Lung (tissue), 12 donors: Measurements from ENCODE around the gene THADA. TPM values are rescaled to one million over a fixed set of nuclear protein-coding genes. Genes with fewer than 3 reads are reported as not detected.
A peak's percentile ranks its signal among the peaks of the same experiment; 100 is the strongest.

ENCODE experiments used
- ATAC-seq: fragments of 200-7000 bp; cut with Tn5 transposase; one replicate; pipeline ENCODE4 v1.9.1; 2020; ENCODE audit warnings: moderate number of reproducible peaks; ENCODE audit not compliant: insufficient read depth, low FRiP score
- DNase-seq, 3 donors: peaks; one replicate each; pipeline ENCODE4 v3.0.0-alpha.2; 2013 to 2017
- H3K27ac ChIP-seq, 2 donors: one replicate each; pipeline ENCODE4 v1.5.1; 2013; ENCODE audit warnings: mild to moderate bottlenecking in 2 of 2, moderate library complexity in 2 of 2, control low read depth in 1 of 2, inconsistent platforms in 1 of 2, low read depth in 1 of 2, low read length in 1 of 2
- H3K27me3 ChIP-seq, 3 donors: one replicate each; pipeline ENCODE4 v1.5.1; 2013; ENCODE audit warnings: low read length in 2 of 3; ENCODE audit not compliant: control insufficient read depth in 3 of 3, insufficient read depth in 3 of 3
- H3K36me3 ChIP-seq, 4 donors: one replicate each; pipeline ENCODE4 v1.5.1; 2013; ENCODE audit warnings: low read length in 4 of 4, mild to moderate bottlenecking in 1 of 4, moderate library complexity in 1 of 4; ENCODE audit not compliant: control insufficient read depth in 4 of 4, insufficient read depth in 4 of 4
- H3K4me1 ChIP-seq, 5 donors: one replicate each; pipeline ENCODE4 v1.5.1; 2013; ENCODE audit warnings: low read length in 5 of 5, mild to moderate bottlenecking in 2 of 5, moderate library complexity in 1 of 5; ENCODE audit not compliant: control insufficient read depth in 5 of 5, insufficient read depth in 5 of 5
- H3K4me3 ChIP-seq: one replicate; pipeline ENCODE4 v1.5.1; 2013; ENCODE audit warnings: mild to moderate bottlenecking, control low read depth, moderate library complexity
- H3K9ac ChIP-seq, 2 donors: one replicate each; pipeline ENCODE4 v1.5.1; 2013; ENCODE audit warnings: low read length in 2 of 2, control low read depth in 1 of 2; ENCODE audit not compliant: insufficient read depth in 1 of 2
- H3K9me3 ChIP-seq, 4 donors: one replicate each; pipeline ENCODE4 v1.5.1; 2013; ENCODE audit warnings: low read length in 3 of 4, mild to moderate bottlenecking in 1 of 4, moderate library complexity in 1 of 4; ENCODE audit not compliant: control insufficient read depth in 4 of 4, insufficient read depth in 3 of 4
- WGBS, 2 donors: extraction: QIAGEN DNeasy Blood & Tissue Kit; methylation state at CpG; one replicate each; pipeline ENCODE4 v1.1.7; 2013; 5-methylcytosine and 5-hydroxymethylcytosine counted together
- polyA plus RNA-seq, 2 donors: library from polyadenylated mRNA; stranded (reverse); fragments of 200-250 nt; gene quantifications; one replicate each; pipeline ENCODE4 v1.2.1, GENCODE V29; 2013
- total RNA-seq, 2 donors: library from RNA; depleted of rRNA in 1 of 2; stranded (reverse); fragments of >200 nt in 1 of 2; gene quantifications; one replicate each; pipeline ENCODE4 v1.2.1, GENCODE V29; 2014 to 2021
- TF ChIP-seq, protein P1 (sequence below): IDR thresholded peaks from 2 replicates; pipeline ENCODE4 v1.5.1; 2012; ENCODE audit warnings: mild to moderate bottlenecking; ENCODE audit errors: control extremely low read depth, extremely low read depth
- donor health status: control.
- donor health status: control.
- donor health status: Bipolar disorder and iron deficiency.
- donor health status: healthy.
- donor health status: DM: yes; HTN: yes; CAD: no.

The THADA gene
- total and polyA plus RNA-seq, 4 donors, result 11.3 to 72.5 (median 25.2) TPM

DNA sequence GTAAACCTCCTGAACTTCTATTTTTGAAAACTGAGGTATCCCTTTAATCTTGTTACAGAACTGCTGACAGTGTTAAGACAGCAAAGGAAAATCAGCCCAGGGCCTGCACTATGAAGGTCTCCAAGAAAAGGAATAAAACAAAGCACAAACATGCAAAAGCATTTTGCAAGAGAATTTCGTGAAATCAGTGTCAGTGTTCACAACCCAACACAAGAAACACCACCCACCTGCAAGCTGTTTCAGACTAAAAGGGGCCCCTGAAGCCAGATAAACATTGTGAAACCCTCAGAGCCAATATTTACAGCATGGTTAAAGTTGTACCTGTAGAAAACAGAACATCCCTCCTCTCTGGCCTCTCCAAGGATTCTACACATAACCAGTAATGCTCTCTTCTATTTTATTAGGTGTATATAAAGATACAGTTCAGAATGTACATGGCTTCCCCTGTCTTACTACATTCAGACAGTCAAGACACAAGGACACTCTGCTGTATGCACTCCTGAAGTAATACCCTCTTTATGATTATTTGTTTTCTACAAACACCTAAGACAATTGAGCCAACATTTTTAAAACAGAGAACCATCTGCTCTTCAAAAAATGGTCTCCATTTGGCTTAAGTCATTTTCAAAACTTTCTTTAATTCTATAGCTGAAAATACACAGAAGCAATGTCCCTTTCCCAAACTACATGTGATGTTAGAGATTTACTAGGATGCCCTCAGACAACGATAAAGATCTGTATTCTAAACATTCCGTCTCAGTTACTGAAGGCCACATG lies 219.9 kb downstream of the THADA start:
- Histone ChIP-seq H3K27me3 (no peaks in the 10 kb centered on the region), H3K9ac (no peak overlapping the region), H3K36me3 (no peaks in the 10 kb centered on the region), H3K27ac (peak overlapping the region in 1 of 2 donors; percentile 33), H3K9me3 (no peaks in the 10 kb centered on the region), H3K4me1 (peaks cover 0 to 13% (median under 1%) of the 10 kb centered on the region in 5 donors), H3K4me3 (no peak overlapping the region)
- ATAC-seq (no peak), DNase-seq (no peak)
- TF ChIP-seq, protein P1, sequence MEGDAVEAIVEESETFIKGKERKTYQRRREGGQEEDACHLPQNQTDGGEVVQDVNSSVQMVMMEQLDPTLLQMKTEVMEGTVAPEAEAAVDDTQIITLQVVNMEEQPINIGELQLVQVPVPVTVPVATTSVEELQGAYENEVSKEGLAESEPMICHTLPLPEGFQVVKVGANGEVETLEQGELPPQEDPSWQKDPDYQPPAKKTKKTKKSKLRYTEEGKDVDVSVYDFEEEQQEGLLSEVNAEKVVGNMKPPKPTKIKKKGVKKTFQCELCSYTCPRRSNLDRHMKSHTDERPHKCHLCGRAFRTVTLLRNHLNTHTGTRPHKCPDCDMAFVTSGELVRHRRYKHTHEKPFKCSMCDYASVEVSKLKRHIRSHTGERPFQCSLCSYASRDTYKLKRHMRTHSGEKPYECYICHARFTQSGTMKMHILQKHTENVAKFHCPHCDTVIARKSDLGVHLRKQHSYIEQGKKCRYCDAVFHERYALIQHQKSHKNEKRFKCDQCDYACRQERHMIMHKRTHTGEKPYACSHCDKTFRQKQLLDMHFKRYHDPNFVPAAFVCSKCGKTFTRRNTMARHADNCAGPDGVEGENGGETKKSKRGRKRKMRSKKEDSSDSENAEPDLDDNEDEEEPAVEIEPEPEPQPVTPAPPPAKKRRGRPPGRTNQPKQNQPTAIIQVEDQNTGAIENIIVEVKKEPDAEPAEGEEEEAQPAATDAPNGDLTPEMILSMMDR, result no peak
- 52 to 75% methylated on average over 3 of the region's 3 CpGs for WGBS, 2 donors

DNA sequence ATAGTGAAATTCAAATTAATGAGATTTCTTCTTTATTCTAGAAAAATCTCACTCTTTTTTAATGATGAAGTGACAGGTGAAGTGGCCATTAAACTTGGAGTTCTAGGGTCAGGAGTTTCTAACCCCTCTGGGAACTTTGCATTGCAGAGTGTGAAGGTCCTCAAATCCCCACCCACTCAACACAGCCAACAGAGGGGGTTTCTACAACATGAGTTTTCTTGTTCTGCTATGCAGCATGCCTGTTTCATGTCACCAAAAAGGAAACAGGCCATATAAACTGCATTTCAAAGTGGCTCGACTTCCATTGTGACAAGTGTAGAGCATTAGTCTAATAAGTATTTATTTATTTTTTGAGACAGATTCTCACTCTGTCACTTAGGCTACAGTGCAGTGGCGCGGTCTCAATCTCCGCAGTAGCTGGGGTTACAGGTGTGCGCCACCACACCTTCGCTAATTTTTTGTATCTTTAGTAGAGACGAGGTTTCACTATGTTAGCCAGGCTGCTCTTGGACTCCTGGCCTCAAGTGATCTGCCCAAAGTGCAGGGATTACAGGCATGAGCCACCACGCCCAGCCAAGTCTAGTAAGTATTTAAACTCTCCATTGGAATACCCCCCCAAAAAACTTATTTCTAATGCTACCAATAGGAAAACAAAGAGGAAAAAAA lies 223.3 kb downstream of the THADA start:
- H3K36me3 ChIP-seq, result no peaks in the 10 kb centered on the region
- peaks cover 0 to 21% (median 12%) of the 10 kb centered on the region in 5 donors for H3K4me1 ChIP-seq
- ATAC-seq (no peak), DNase-seq (no peak)
- H3K9ac ChIP-seq, result no peak overlapping the region
- no peak overlapping the region for H3K4me3 ChIP-seq
- TF ChIP-seq, protein P1, result no peak
- no peaks in the 10 kb centered on the region for H3K9me3 ChIP-seq
- no peak overlapping the region for H3K27ac ChIP-seq
- WGBS, 2 donors, result 95% methylated on average over 8 of the region's 8 CpGs
- H3K27me3 ChIP-seq, result no peaks in the 10 kb centered on the region

DNA sequence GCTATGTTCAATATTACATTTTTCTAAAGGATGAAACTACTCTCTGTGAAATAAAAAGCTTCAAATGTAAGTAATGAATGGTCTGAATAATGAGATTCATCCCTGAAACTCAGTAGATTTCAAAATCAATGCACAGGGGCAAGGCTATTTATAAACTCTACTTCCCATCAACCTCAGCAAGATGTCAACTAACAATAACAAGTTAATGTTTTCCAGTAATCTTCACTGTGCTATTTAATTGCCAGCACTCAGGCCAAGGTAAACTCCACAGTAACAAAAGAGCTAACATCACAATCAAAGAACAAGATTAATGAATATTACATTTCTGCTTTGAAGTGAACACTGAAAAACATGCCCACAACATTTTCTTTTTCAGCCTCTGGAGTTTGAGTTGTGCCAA lies 225.1 kb downstream of the THADA start:
- no peak for ATAC-seq
- Histone ChIP-seq H3K4me3 (no peak overlapping the region), H3K27ac (no peak overlapping the region), H3K4me1 (peaks cover 0 to 15% (median 10%) of the 10 kb centered on the region in 5 donors), H3K9ac (no peak overlapping the region), H3K36me3 (no peaks in the 10 kb centered on the region), H3K9me3 (no peaks in the 10 kb centered on the region), H3K27me3 (no peaks in the 10 kb centered on the region)
- DNase-seq, result no peak
- TF ChIP-seq, protein P1, result no peak
